GM18511 (cell line): Measurements from ENCODE around the gene BCR.
"Not testable (repeated sequence)": the region's sequence is repeated elsewhere in the genome, so short reads cannot be mapped to it uniquely, and the experiment has no call there.

ENCODE experiments used
- ATAC-seq: cut with Tn5 transposase; IDR thresholded peaks from one replicate; pipeline ENCODE4 v1.9.1; 2021; ENCODE audit warnings: mild to moderate bottlenecking, moderate library complexity; ENCODE audit not compliant: unreplicated experiment

Gene BCR

DNA sequence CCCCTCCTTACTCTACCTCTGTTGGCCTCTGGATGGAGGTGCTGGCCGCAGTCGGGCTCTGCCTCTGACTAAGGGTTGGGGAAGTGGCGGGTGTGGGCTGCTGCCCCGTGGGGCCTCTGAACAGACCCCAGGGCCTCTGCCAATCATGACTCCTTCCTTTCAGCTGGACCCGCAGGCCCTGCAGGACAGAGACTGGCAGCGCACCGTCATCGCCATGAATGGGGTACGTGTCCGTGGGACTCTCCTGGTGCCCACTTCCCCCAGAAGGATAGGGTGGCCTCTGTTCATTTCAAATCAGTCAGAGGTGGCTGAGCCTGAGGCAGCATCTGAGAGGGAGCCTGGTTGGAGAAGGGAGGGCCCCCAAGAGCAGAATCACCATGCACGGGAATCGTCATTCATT is 129.0 kb downstream of the BCR start:
- not testable (repeated sequence) for ATAC-seq

GRCh38 chr22:23310443-23311097 is 130.3 kb downstream of the BCR start:
- ATAC-seq: not testable (repeated sequence)

- not testable (repeated sequence) for ATAC-seq
Observed at GRCh38 chr22:23311635-23312420, 131.5 kb downstream of the BCR start.

GRCh38 chr22:23313791-23314567 is 133.7 kb downstream of the BCR start:
- ATAC-seq: no peak

GRCh38 chr22:23315341-23315917 is 135.1 kb downstream of the BCR start:
- no peak for ATAC-seq

DNA sequence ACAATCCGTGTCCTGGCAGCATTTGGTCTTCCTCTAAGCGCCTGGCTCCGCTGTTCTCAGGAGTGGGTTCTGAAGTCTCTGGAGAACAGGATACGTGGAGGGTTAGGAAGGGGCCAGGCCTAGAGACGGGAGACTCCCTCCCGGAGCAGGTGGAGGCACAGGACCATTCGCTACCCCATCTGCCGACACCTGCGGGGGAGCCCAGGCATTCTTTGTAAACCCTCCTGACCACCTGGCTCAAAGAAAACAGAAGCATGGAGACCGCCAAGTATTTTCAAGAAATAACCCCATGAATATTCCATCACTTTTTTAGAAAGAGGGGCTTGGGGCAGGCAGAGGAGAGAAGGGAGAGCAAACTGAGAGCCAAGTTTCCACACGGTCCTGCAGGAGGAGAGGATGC is 136.3 kb downstream of the BCR start:
- ATAC-seq: not testable (repeated sequence)

GRCh38 chr22:23318316-23318715 is 138.0 kb downstream of the BCR start:
- ATAC-seq: not testable (repeated sequence)

- ATAC-seq: not testable (repeated sequence)
Observed at GRCh38 chr22:23322497-23323080, 142.3 kb downstream of the BCR start.

- ATAC-seq: not testable (repeated sequence)
Observed at GRCh38 chr22:23323960-23324688, 143.8 kb downstream of the BCR start.

GRCh38 chr22:23325183-23325582 is 144.9 kb downstream of the BCR start:
- no peak for ATAC-seq

GRCh38 chr22:23333822-23334221 is 153.5 kb downstream of the BCR start:
- not testable (repeated sequence) for ATAC-seq

DNA sequence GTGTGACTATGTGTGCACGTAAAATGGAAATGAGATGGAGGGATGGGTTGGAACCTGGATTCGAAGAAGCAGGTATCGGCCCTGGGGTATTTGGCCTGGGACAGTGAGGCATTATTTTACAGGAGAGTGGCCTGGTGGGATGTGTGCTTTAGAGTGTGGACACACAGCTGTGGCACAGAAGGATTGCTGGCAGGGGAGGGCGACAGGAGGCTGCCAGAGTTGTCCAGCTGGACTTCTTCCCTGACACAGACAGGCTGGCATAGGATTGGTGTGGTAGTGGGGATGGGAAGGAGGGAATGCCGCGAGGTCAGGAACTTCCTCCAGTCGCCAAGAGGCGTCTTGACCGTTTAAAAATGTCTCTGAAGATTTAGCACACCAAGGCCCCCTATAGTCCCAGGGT is 157.4 kb downstream of the BCR start:
- ATAC-seq: not testable (repeated sequence)

DNA sequence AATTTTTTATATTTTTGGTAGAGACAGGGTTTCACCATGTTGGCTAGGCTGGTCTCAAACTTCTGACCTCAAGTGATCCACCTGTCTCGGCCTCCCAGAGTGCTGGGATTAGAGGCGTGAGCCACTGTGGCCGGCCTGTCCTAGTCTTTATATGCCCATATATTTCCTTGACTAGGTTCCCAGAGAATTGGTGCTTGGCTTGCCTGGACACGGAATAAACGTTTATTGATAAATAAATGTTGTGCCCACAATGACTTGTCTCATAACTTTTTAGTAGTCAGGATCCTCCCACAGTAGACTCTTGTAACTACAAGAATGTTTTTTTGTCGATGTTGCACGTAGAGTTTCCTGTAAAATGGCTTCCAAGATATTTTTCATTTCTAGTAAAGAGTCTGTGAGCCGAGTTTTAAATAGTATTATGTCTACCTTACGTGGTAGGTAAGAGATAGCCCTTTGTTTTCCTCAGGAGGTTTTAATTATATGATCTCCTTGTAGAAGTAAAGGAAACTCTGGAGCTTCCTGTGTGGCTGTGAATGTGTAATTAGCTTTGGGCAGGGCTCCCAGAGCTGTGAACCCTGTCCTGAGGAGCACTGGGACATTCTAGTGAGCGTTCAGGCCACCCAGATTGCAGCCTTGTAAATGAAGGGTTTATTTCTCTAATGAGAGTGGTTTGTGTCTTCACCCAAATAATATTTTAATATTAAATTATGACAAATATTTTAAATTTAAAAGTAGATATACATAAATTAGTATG is 161.8 kb downstream of the BCR start:
- not testable (repeated sequence) for ATAC-seq

- no peak for ATAC-seq
Observed at GRCh38 chr22:23351321-23351720, 171.0 kb downstream of the BCR start.

DNA sequence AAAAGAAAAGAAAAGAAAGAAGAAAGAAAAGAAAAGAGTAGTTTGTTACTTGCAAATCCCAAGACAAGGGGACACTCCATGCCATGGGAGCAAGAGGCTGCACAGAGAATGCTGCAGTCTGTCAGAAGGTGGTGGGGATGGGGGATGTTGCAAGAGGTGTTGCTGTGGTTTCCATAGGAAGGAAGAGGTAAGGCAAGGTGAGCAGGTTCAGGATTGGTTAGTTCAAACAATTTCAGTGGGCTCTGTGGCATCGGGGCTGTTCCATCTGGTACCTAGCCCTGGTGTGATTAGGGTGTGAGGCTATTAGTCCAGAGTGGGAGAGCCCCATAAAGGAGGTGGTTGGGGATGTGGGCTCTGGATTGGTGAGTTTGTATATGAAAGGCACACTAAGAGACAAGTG is 172.7 kb downstream of the BCR start:
- ATAC-seq: no peak

DNA sequence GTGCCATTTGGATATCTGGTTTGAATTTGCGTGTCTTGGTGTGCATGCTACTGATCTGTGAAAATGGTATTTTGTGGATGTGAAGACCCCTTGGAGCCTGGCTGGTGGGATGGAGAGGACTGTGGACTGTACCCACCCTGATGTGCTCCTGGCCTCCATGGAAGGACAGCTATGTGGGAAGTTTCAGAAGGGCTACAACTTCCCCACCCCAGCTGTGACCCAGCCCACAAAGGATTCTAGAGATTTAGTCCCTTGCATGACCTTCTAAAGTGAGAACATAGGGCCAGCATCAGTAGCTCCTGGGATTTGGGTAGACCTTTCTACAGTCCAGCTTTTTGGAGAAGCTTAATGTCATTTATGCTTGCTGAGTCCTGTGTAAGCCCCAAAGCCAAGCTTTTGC is 173.4 kb downstream of the BCR start:
- no peak for ATAC-seq

DNA sequence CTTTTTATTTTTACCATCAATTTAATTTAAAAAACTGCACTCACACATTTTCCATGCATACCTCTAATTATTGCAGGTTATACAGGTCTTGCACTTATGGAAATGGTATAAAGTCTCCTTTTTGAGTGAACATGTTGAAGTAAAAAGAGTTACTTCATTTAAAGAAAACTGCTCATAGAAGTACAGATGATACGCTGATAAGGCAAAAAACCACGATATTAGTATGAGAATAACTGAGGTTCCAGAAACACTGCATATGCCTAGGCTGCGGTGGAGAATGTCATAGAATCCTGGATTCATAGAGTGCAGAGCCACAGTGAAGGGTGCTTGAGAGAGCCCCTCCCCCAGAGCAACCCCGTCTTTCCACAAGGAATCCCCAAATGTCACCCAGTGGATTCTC is 175.8 kb downstream of the BCR start:
- no peak for ATAC-seq

GRCh38 chr22:23357053-23357452 is 176.7 kb downstream of the BCR start:
- no peak for ATAC-seq

- ATAC-seq: no peak
Observed at GRCh38 chr22:23359583-23360123, 179.3 kb downstream of the BCR start.
